SK-MEL-5 (cell line): ENCODE results near the gene MLLT11. TPM values are rescaled to one million over a fixed set of nuclear protein-coding genes. Genes with fewer than 3 reads are reported as not detected.
A peak's percentile ranks its signal among the peaks of the same experiment; 100 is the strongest.
"Not testable (repeated sequence)": the region's sequence is repeated elsewhere in the genome, so short reads cannot be mapped to it uniquely, and the experiment has no call there.

Experiments
- DNase-seq: peaks from one replicate; pipeline ENCODE4 v3.0.0-alpha.2; 2016; ENCODE audit warnings: low read depth, low spot score
- in situ Hi-C: cut with HindIII; loops from 2 replicates; pipeline ENCODE4 v1.10.0; 2016; ENCODE audit warnings: low sequenced_read_pairs, high pct_unique_total_duplicates, low pct_unique_long_range_greater_than_20kb
- total RNA-seq: library from RNA; depleted of rRNA; stranded (reverse); fragments of >200 nt; shearing (Covaris generic); gene quantifications from 2 replicates; pipeline ENCODE4 v1.2.3, GENCODE V29; 2014

MLLT11 gene
- total RNA-seq, 1 experiment from 2014 or later: 3.5 TPM

- DNase-seq: no peak
- in situ Hi-C loops: no loop called here
These were observed 8.7 kb upstream of the MLLT11 start for GRCh38 chr1:151051356-151052009.

- in situ Hi-C loops: no loop called here
- no peak for DNase-seq
These were observed 5.1 kb upstream of the MLLT11 start for GRCh38 chr1:151054971-151055547.

- DNase-seq: no peak
- in situ Hi-C loops: no loop called here
These were observed 4.6 kb upstream of the MLLT11 start for GRCh38 chr1:151055581-151055980.

GRCh38 chr1:151056149-151056548 lies 4.0 kb upstream of the MLLT11 start:
- in situ Hi-C loops: no loop called here

GRCh38 chr1:151058692-151059091 lies 1.5 kb upstream of the MLLT11 start:
- in situ Hi-C loops: no loop called here
- DNase-seq: no peak

More at GRCh38 chr1:151056149-151056548, 4.0 kb upstream of the MLLT11 start:
- DNase-seq: no peak

- in situ Hi-C loops: no loop called here
- DNase-seq: peak; percentile 88
These were observed 839 bp upstream of the MLLT11 start, which contains the start of gene CDC42SE1 for GRCh38 chr1:151059109-151060006. Gene CDC42SE1 (minus strand): TSS chr1:151059622. CDS start chr1:151055730, 3,892 bp downstream.

GRCh38 chr1:151060657-151061421 lies 642 bp downstream of the MLLT11 start:
- no peak for DNase-seq
- in situ Hi-C loops: no loop called here

- in situ Hi-C loops: no loop called here
- DNase-seq: no peak
These were observed 1.5 kb downstream of the MLLT11 start for GRCh38 chr1:151061704-151062103.

GRCh38 chr1:151062741-151063371 lies 2.7 kb downstream of the MLLT11 start:
- no peak for DNase-seq
- in situ Hi-C loops: no loop called here

GRCh38 chr1:151065089-151065645 lies 5.0 kb downstream of the MLLT11 start:
- in situ Hi-C loops: no loop called here
- peak; percentile 75 for DNase-seq

- no peak for DNase-seq
- in situ Hi-C loops: no loop called here
These were observed 7.0 kb downstream of the MLLT11 start for GRCh38 chr1:151067185-151067584.

GRCh38 chr1:151069103-151069486 lies 8.9 kb downstream of the MLLT11 start:
- in situ Hi-C loops: no loop called here
- no peak for DNase-seq

- in situ Hi-C loops: no loop called here
- peak; percentile 94 for DNase-seq
These were observed 10.5 kb downstream of the MLLT11 start, which contains the start of gene GABPB2 for GRCh38 chr1:151070474-151071276. Gene GABPB2 (plus strand): TSS chr1:151070761. CDS start chr1:151088190, 17,429 bp downstream.

- in situ Hi-C loops: no loop called here
- DNase-seq: peak; percentile 52
These were observed 12.0 kb downstream of the MLLT11 start for GRCh38 chr1:151072224-151072623.

- no peak for DNase-seq
- in situ Hi-C loops: no loop called here
These were observed 25.9 kb downstream of the MLLT11 start for GRCh38 chr1:151085953-151086559.

- in situ Hi-C loops: loop anchor here (5.0 to 10.0 kb wide), 2 partner anchors 35 to 57 kb away; partner anchors contain the start of gene TNFAIP8L2
- not testable (repeated sequence) for DNase-seq
These were observed 37.2 kb downstream of the MLLT11 start for GRCh38 chr1:151097426-151097825.
